HCT116 (cell line): ENCODE measurements around the gene TNF. TPM values are rescaled to one million over a fixed set of nuclear protein-coding genes. Genes with fewer than 3 reads are reported as not detected.
A peak's percentile ranks its signal among the peaks of the same experiment; 100 is the strongest.
"Not testable (repeated sequence)": the region's sequence is repeated elsewhere in the genome, so short reads cannot be mapped to it uniquely, and the experiment has no call there.

Experiments
- ATAC-seq: fragments of 200-7000 bp; cut with Tn5 transposase; 2 replicates; pipeline ENCODE4 v1.9.1; 2020; ENCODE audit warnings: mild to moderate bottlenecking, moderate library complexity
- BruUV-seq: library from RNA; stranded (reverse); fragments of 400-500 nt; replicated peaks from 2 replicates; lab custom pipeline; 2021; lab: Mats Ljungman, UMichigan
- CTCF ChIA-PET: fragments of 300-600 bp; sonication (Branson Sonifier 250); formaldehyde crosslinking; loops from one replicate; lab custom pipeline; 2021; ENCODE audit warnings: antibody characterized with exemption; lab: Charles Lee
- POLR2A ChIA-PET: fragments of 300-600, 350-600 bp; sonication (Branson Sonifier 250); formaldehyde crosslinking; loops from one replicate; lab custom pipeline; 2021; ENCODE audit warnings: antibody characterized with exemption; lab: Charles Lee
- RAD21 ChIA-PET, 2 experiments: fragments of 300-600 bp; sonication (Branson Sonifier 250); formaldehyde crosslinking; loops; one replicate each; lab custom pipeline; 2023; ENCODE audit warnings: low total read pairs in 2 of 2; ENCODE audit not compliant: uncharacterized antibody in 2 of 2, unreplicated experiment in 2 of 2, low non-redundant PET in 1 of 2; lab: Charles Lee
- DNase-seq: peaks from one replicate; pipeline ENCODE4 v3.0.0-alpha.2; 2010; ENCODE audit warnings: low read depth, low spot score
- H2AFZ ChIP-seq: fragments of 200-600 bp; shearing (Covaris generic), sonication (generic); 2 replicates; pipeline ENCODE4 v1.6.1; 2017; ENCODE audit warnings: low read depth, mixed run types, mixed read lengths, antibody characterized with exemption, low read length; ENCODE audit not compliant: poor library complexity, severe bottlenecking
- H3K27ac ChIP-seq: 2 replicates; pipeline ENCODE4 v1.5.1; 2012; ENCODE audit warnings: low read depth, low read length
- H3K27me3 ChIP-seq: fragments of 200-600 bp; sonication (generic); 2 replicates; pipeline ENCODE4 v1.6.1; 2016; ENCODE audit warnings: mixed run types, low read length, mixed read lengths; ENCODE audit not compliant: insufficient read depth
- H3K36me3 ChIP-seq, 2 experiments: fragments of 200-500 bp in 1 of 2; fragments of 200-600 bp in 1 of 2; sonication (Bioruptor generic) in 1 of 2; sonication (generic) in 1 of 2; 2 replicates each; pipeline versions ENCODE4 v1.5.1 to v1.6.1; 2014 to 2016; ENCODE audit warnings: low read length in 2 of 2, inconsistent platforms in 1 of 2, mixed read lengths in 1 of 2, mixed run types in 1 of 2; ENCODE audit not compliant: insufficient read depth in 2 of 2, control insufficient read depth in 1 of 2
- H3K4me1 ChIP-seq, 2 experiments: fragments of 200-600 bp in 1 of 2; sonication (generic) in 1 of 2; 2 replicates each; pipeline versions ENCODE4 v1.5.1 to v1.6.1; 2012 to 2017; ENCODE audit warnings: low read length in 2 of 2, inconsistent platforms in 1 of 2, mild to moderate bottlenecking in 1 of 2, mixed read lengths in 1 of 2, mixed run types in 1 of 2, moderate library complexity in 1 of 2; ENCODE audit not compliant: insufficient read depth in 2 of 2, control insufficient read depth in 1 of 2
- H3K4me2 ChIP-seq: fragments of 200-600 bp; sonication (generic); 2 replicates; pipeline ENCODE4 v1.6.1; 2017; ENCODE audit warnings: mixed run types, low read length, mixed read lengths
- H3K4me3 ChIP-seq, 2 experiments: fragments of 200-600 bp in 1 of 2; sonication (generic) in 1 of 2; replicated peaks in 1 of 2; 2 replicates each; pipeline ENCODE4 v1.5.1; 2011 to 2016; ENCODE audit warnings: low read length in 2 of 2, control low read depth in 1 of 2, low read depth in 1 of 2, mild to moderate bottlenecking in 1 of 2, mixed read lengths in 1 of 2, mixed run types in 1 of 2
- H3K79me2 ChIP-seq: fragments of 200-600 bp; sonication (generic); 2 replicates; pipeline ENCODE4 v1.6.1; 2017; ENCODE audit warnings: mild to moderate bottlenecking, mixed run types, low read length, moderate library complexity, mixed read lengths; ENCODE audit not compliant: insufficient read depth
- H3K9ac ChIP-seq: fragments of 200-600 bp; sonication (generic); 2 replicates; pipeline ENCODE4 v1.6.1; 2016; ENCODE audit warnings: low read length, mixed read lengths
- H3K9me2 ChIP-seq: fragments of 200-600 bp; sonication (generic), shearing (Covaris generic); 2 replicates; pipeline ENCODE4 v1.6.1; 2017; ENCODE audit warnings: mixed run types, mild to moderate bottlenecking, moderate library complexity; ENCODE audit not compliant: insufficient read depth
- H3K9me3 ChIP-seq, 2 experiments: fragments of 200-500 bp in 1 of 2; fragments of 200-600 bp in 1 of 2; sonication (Bioruptor generic) in 1 of 2; sonication (generic) in 1 of 2; 2 replicates each; pipeline ENCODE4 v1.6.1; 2014 to 2017; ENCODE audit warnings: low read length in 2 of 2, mixed read lengths in 2 of 2, inconsistent platforms in 1 of 2, low read depth in 1 of 2, mild to moderate bottlenecking in 1 of 2, mixed run types in 1 of 2, moderate library complexity in 1 of 2; ENCODE audit not compliant: control insufficient read depth in 1 of 2, insufficient read depth in 1 of 2
- H4K20me1 ChIP-seq: fragments of 200-600 bp; sonication (generic), shearing (Covaris generic); 2 replicates; pipeline ENCODE4 v1.6.1; 2017; ENCODE audit warnings: mixed run types, mild to moderate bottlenecking, moderate library complexity; ENCODE audit not compliant: insufficient read depth
- EGR1 ChIP-seq: IDR thresholded peaks from 2 replicates; pipeline ENCODE4 v1.6.1; 2012; ENCODE audit warnings: low read depth
- EZH2 ChIP-seq: fragments of 200-600 bp; sonication (generic); IDR thresholded peaks from 2 replicates; pipeline ENCODE4 v1.6.1; 2017; ENCODE audit warnings: antibody characterized with exemption, mixed run types
- EZH2phosphoT487 ChIP-seq: fragments of 200-600 bp; IDR thresholded peaks from 2 replicates; pipeline ENCODE4 v1.6.1; 2018; ENCODE audit warnings: antibody characterized with exemption, borderline replicate concordance
- JUND ChIP-seq: IDR thresholded peaks from 2 replicates; pipeline ENCODE4 v1.6.1; 2012
- POLR2A ChIP-seq: IDR thresholded peaks from 2 replicates; pipeline ENCODE4 v1.7.0; 2011; ENCODE audit warnings: borderline replicate concordance; ENCODE audit not compliant: insufficient read depth, insufficient read length; ENCODE audit errors: extremely low read depth
- POLR2AphosphoS5 ChIP-seq: IDR thresholded peaks from 2 replicates; pipeline ENCODE4 v1.6.1; 2011; ENCODE audit warnings: mild to moderate bottlenecking, low read depth, low read length, moderate library complexity
- SIN3A ChIP-seq: IDR thresholded peaks from 2 replicates; pipeline ENCODE4 v1.6.1; 2012; ENCODE audit warnings: low read depth
- ZFX ChIP-seq: fragments of 450-650 bp; IDR thresholded peaks from 2 replicates; pipeline ENCODE4 v1.6.1; 2017
- ZNF274 ChIP-seq: fragments of 200-500 bp; sonication (Bioruptor generic); IDR thresholded peaks from 2 replicates; pipeline ENCODE4 v1.6.1; 2014; ENCODE audit warnings: mild to moderate bottlenecking, low read depth, low read length, inconsistent platforms
- intact Hi-C: fragments of 100-400 bp; cut with micrococcal nuclease; formaldehyde crosslinking; loops from 2 replicates; pipeline ENCODE4 v1.10.0; 2022
- total RNA-seq: library from RNA; stranded (reverse); gene quantifications from one replicate; pipeline ENCODE4 v1.2.1, GENCODE V29; 2021; ENCODE audit not compliant: unreplicated experiment
- TF ChIP-seq, protein P1 (sequence below): IDR thresholded peaks from 2 replicates; pipeline ENCODE4 v1.6.1; 2012
- TF ChIP-seq, protein P2 (sequence below), 3 experiments: fragments of 200-600 bp in 1 of 3; sonication (generic) in 1 of 3; IDR thresholded peaks in 2 of 3; conservative IDR thresholded peaks in 1 of 3; 2 replicates each; pipeline ENCODE4 v1.5.1; 2012 to 2017; ENCODE audit warnings: low read depth in 2 of 3, low read length in 2 of 3, antibody characterized with exemption in 1 of 3, borderline replicate concordance in 1 of 3, control low read depth in 1 of 3, mild to moderate bottlenecking in 1 of 3, mixed read lengths in 1 of 3, mixed run types in 1 of 3, moderate library complexity in 1 of 3; ENCODE audit not compliant: insufficient read depth in 1 of 3

Gene TNF
- total RNA-seq, 1 experiment from 2014 or later: 0.59 TPM

DNA sequence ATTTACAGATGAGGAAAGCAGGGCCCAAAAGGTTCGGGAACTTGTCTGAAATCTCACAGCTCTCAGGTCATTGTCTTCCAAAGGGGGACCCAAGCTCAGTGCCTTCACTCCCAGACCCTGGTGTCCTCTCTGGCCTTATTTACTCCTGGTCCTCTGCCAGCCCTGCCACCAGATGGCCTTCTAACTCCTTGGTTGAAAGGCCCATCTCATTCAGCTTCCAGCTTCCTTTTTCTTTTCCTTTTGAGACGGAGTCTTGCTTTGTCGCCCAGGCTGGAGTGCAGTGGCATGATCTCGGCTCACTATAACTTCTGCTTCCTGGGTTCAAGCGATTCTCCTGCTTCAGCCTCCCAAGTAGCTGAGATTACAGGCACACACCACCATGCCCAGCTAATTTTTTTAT lies 24.0 kb upstream of the TNF start:
- not testable (repeated sequence) for BruUV-seq, DNase-seq
- H3K36me3 ChIP-seq: peaks cover 4 to 16% of the 10 kb centered on the region in 2 experiments; a peak in 2 of 4 replicates

DNA sequence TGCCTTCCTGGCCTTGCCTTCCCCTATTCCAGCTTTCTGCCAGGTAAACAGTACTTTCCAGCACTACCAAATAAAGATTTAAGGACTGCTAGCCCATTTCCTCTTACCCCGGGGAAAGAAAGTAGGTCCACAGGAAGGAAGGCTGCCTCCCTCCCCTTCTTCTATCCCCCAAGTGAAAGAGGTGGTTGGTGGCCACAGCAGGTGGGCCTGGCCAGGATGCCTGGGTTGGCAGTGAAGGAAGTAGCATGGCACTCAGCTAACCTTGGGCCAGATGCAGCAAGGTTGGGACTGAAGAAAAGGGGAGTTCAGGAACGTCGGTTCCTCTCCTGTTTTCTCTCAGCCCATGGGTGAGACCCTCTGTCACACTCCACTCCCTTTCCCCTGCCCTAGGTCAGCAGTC lies 19.1 kb upstream of the TNF start:
- ATAC-seq (no peak), DNase-seq (no peak)
- ChIA-PET POLR2A (no interaction called here), CTCF (no interaction called here), RAD21 (no interaction called here)
- H3K4me3 ChIP-seq: no peak overlapping the region
- intact Hi-C loops: no loop called here
- no peak overlapping the region for H3K27ac ChIP-seq
- peaks cover 19 to 20% of the 10 kb centered on the region in 2 experiments for H3K36me3 ChIP-seq
- H2AFZ ChIP-seq: no peak overlapping the region
- H3K4me2 ChIP-seq: no peak overlapping the region
- no peaks in the 10 kb centered on the region for H4K20me1 ChIP-seq
- BruUV-seq: no TSS peak
- no peak for TF ChIP-seq ZNF274
- TF ChIP-seq, protein P1, sequence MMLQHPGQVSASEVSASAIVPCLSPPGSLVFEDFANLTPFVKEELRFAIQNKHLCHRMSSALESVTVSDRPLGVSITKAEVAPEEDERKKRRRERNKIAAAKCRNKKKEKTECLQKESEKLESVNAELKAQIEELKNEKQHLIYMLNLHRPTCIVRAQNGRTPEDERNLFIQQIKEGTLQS: no peak
- TF ChIP-seq, protein P2, sequence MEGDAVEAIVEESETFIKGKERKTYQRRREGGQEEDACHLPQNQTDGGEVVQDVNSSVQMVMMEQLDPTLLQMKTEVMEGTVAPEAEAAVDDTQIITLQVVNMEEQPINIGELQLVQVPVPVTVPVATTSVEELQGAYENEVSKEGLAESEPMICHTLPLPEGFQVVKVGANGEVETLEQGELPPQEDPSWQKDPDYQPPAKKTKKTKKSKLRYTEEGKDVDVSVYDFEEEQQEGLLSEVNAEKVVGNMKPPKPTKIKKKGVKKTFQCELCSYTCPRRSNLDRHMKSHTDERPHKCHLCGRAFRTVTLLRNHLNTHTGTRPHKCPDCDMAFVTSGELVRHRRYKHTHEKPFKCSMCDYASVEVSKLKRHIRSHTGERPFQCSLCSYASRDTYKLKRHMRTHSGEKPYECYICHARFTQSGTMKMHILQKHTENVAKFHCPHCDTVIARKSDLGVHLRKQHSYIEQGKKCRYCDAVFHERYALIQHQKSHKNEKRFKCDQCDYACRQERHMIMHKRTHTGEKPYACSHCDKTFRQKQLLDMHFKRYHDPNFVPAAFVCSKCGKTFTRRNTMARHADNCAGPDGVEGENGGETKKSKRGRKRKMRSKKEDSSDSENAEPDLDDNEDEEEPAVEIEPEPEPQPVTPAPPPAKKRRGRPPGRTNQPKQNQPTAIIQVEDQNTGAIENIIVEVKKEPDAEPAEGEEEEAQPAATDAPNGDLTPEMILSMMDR (IDR thresholded peaks at IDR 0.05 in 2 of 3, conservative IDR thresholded peaks at IDR 0.05 in 1 of 3; ENCODE audit: borderline replicate concordance in 1 of 3, insufficient read depth in 1 of 3, low read depth in 2 of 3, low read length in 2 of 3): no peak
- no peak for TF ChIP-seq SIN3A
- no peak for TF ChIP-seq JUND
- TF ChIP-seq EGR1: no peak
- no peak for TF ChIP-seq POLR2A
- no peak for TF ChIP-seq ZFX
- TF ChIP-seq EZH2: no peak
- no peak for TF ChIP-seq POLR2AphosphoS5
- no peak for TF ChIP-seq EZH2phosphoT487
- H3K9me3 ChIP-seq: no peaks in the 10 kb centered on the region
- no peak overlapping the region for H3K9ac ChIP-seq
- H3K9me2 ChIP-seq: no peaks in the 10 kb centered on the region
- H3K27me3 ChIP-seq: no peaks in the 10 kb centered on the region
- peaks cover 5 to 24% of the 10 kb centered on the region in 2 experiments; a peak in 3 of 4 replicates for H3K4me1 ChIP-seq
- H3K79me2 ChIP-seq: peaks cover 6% of the 10 kb centered on the region; the same call in 1 of the 2 replicates

More for the DNA sequence above, 24.0 kb upstream of the TNF start:
- not testable (repeated sequence) for H4K20me1 ChIP-seq, H3K9me2 ChIP-seq, ATAC-seq, H3K4me2 ChIP-seq, H3K9ac ChIP-seq, H3K27me3 ChIP-seq, H3K9me3 ChIP-seq, H2AFZ ChIP-seq
- ChIA-PET CTCF (interaction anchor here (1.0 to 2.1 kb wide), 4 partner anchors 35 to 51 kb away, joined by 3 to 52 read pairs (median 9); partner anchors contain the start of gene LST1), RAD21 (interaction anchor here in 1 of 2 experiments (0.9 to 1.3 kb wide), 2 partner anchors 45 to 47 kb away, joined by 4 to 6 read pairs; no protein-coding TSS in a partner anchor)
- H3K4me1 ChIP-seq: peaks cover 8 to 17% of the 10 kb centered on the region in 2 experiments
- H3K79me2 ChIP-seq: peaks cover 23% of the 10 kb centered on the region
- intact Hi-C loops: loop anchor here (1.0 kb wide), 1 partner anchor 47 kb away; no protein-coding TSS in a partner anchor
- TF ChIP-seq, protein P2 (IDR thresholded peaks at IDR 0.05 in 2 of 3, conservative IDR thresholded peaks at IDR 0.05 in 1 of 3; ENCODE audit: borderline replicate concordance in 1 of 3, insufficient read depth in 1 of 3, low read depth in 2 of 3, low read length in 2 of 3): peak in 2 of 3 experiments; percentile 36 to 39; a peak in 2 of 6 replicates
- TF ChIP-seq, all 23 proteins: peak for 1; not testable (repeated sequence) for 22
- not testable (repeated sequence) for H3K4me3 ChIP-seq, H3K27ac ChIP-seq
- POLR2A ChIA-PET: interaction anchor here (1.1 to 1.8 kb wide), 2 partner anchors 10 to 47 kb away, joined by 5 to 6 read pairs; partner anchors contain the start of gene DDX39B
